ENCODE measurements around the gene WDR46. TPM values are rescaled to one million over a fixed set of nuclear protein-coding genes. Genes with fewer than 3 reads are reported as not detected.

WDR46 gene
- total RNA-seq, 1 experiment from 2014 or later, result 99.2 TPM

- Mint-ChIP-seq H3K27ac (no peak overlapping the region), H3K36me3 (ENCODE audit: insufficient read depth in 1 of 3, low read depth in 3 of 3) (no peaks in the 10 kb centered on the region)
These were observed 45.6 kb downstream of the WDR46 start for GRCh38 chr6:33243476-33243875.

More at GRCh38 chr6:33243476-33243875, 45.6 kb downstream of the WDR46 start:
- H3K27ac ChIP-seq (ENCODE audit: insufficient read length, low read depth, low read length), result no peak overlapping the region
- no peak overlapping the region for H2BK120ac ChIP-seq (ENCODE audit: low read depth, low read length, poor library complexity, severe bottlenecking)
- H3K9me3 ChIP-seq (ENCODE audit: control insufficient read depth, low read depth, low read length), result no peaks in the 10 kb centered on the region
- H4K91ac ChIP-seq (ENCODE audit: insufficient read length, low read depth, low read length), result no peak overlapping the region
- no peak overlapping the region for H3K14ac ChIP-seq (ENCODE audit: insufficient read depth, low read length)
- H4K8ac ChIP-seq (replicated peaks; ENCODE audit: insufficient read length, low read depth, low read length), result no peak overlapping the region
- H2BK15ac ChIP-seq (ENCODE audit: low read depth, low read length), result no peak overlapping the region
- no peaks in the 10 kb centered on the region; a peak in 1 of 5 replicates for H3K9me3 Mint-ChIP-seq
- no peak overlapping the region for H2BK5ac ChIP-seq (ENCODE audit: insufficient read length, low read length)
- H3K4me1 ChIP-seq (ENCODE audit: insufficient read depth, low read length), result no peaks in the 10 kb centered on the region; the same call in 1 of the 2 replicates
- H3K23ac ChIP-seq (ENCODE audit: insufficient read length, low read depth, low read length), result no peak overlapping the region
- H3K4me2 ChIP-seq (ENCODE audit: insufficient read depth, insufficient read length, low read length), result no peak overlapping the region
- peaks cover 5% of the 10 kb centered on the region in 2 experiments for H3K4me1 Mint-ChIP-seq
- no peaks in the 10 kb centered on the region; the same call in 1 of the 2 replicates for H3K27me3 ChIP-seq (ENCODE audit: insufficient read depth, low read length)
- H3K18ac ChIP-seq (ENCODE audit: insufficient read length, low read depth, low read length), result no peak overlapping the region
- H3K79me1 ChIP-seq (ENCODE audit: insufficient read depth, low read depth, low read length, poor library complexity, severe bottlenecking), result no peaks in the 10 kb centered on the region
- H4K5ac ChIP-seq (ENCODE audit: insufficient read length, low read depth, low read length), result no peak overlapping the region
- H3K9ac ChIP-seq (ENCODE audit: extremely low read depth, insufficient read length, low read length), result no peak overlapping the region
- H2AFZ ChIP-seq (ENCODE audit: low read length), result no peak overlapping the region
- no peak for TF ChIP-seq CTCF (conservative IDR thresholded peaks at IDR 0.05)
- no peaks in the 10 kb centered on the region for H3K79me2 ChIP-seq (ENCODE audit: insufficient read depth, low read length)
- H3K56ac ChIP-seq (ENCODE audit: insufficient read length, low read depth, low read length), result no peak overlapping the region
- no peak overlapping the region; a peak in 1 of 5 replicates for H3K4me3 Mint-ChIP-seq
- H3K23me2 ChIP-seq (ENCODE audit: insufficient read length, low read depth, low read length, poor library complexity, severe bottlenecking), result peaks cover 6% of the 10 kb centered on the region
- H3T11ph ChIP-seq (ENCODE audit: low read length), result no peak overlapping the region
- peaks cover 85% of the 10 kb centered on the region for H3K27me3 Mint-ChIP-seq (ENCODE audit: low read depth)
- H2AK5ac ChIP-seq (ENCODE audit: insufficient read length, low read length), result no peak overlapping the region
- DNase-seq, result no peak
- H2BK12ac ChIP-seq (ENCODE audit: insufficient read length, low read depth, low read length), result no peak overlapping the region
- no peaks in the 10 kb centered on the region for H4K20me1 ChIP-seq (ENCODE audit: control insufficient read depth, insufficient read depth, insufficient read length)
- no peak overlapping the region for H2BK20ac ChIP-seq (ENCODE audit: low read depth, low read length, poor library complexity, severe bottlenecking)
- WGBS (ENCODE audit: extremely low coverage, insufficient read length, low lambda C conversion rate), result no CpG with 5 or more reads among the region's 1 CpG
- H3K4ac ChIP-seq (ENCODE audit: low read depth, low read length), result no peak overlapping the region

Data from H9 (cell line).